GM18505 (cell line): ENCODE results near the gene KIF3C.
"Not testable (repeated sequence)": the region's sequence is repeated elsewhere in the genome, so short reads cannot be mapped to it uniquely, and the experiment has no call there.

ENCODE experiments used
- ATAC-seq: cut with Tn5 transposase; IDR thresholded peaks from one replicate; pipeline ENCODE4 v1.9.1; 2021; ENCODE audit not compliant: unreplicated experiment
- POLR2A ChIP-seq: IDR thresholded peaks from 4 replicates; pipeline ENCODE4 v1.6.1; 2011; ENCODE audit warnings: borderline replicate concordance; ENCODE audit not compliant: insufficient read depth, insufficient read length; ENCODE audit errors: extremely low read depth

KIF3C gene

GRCh38 chr2:25966531-25967270, 15.6 kb downstream of the KIF3C start:
- TF ChIP-seq POLR2A: no peak
- ATAC-seq: no peak

- ATAC-seq: no peak
- TF ChIP-seq POLR2A: no peak
These were observed 17.4 kb downstream of the KIF3C start for GRCh38 chr2:25964891-25965290.

- TF ChIP-seq POLR2A: no peak
- no peak for ATAC-seq
These were observed 21.4 kb downstream of the KIF3C start for GRCh38 chr2:25960920-25961319.

GRCh38 chr2:25960396-25960795, 21.9 kb downstream of the KIF3C start:
- no peak for TF ChIP-seq POLR2A
- ATAC-seq: no peak

- ATAC-seq: not testable (repeated sequence)
These were observed 23.7 kb downstream of the KIF3C start for GRCh38 chr2:25958611-25959010.

GRCh38 chr2:25957743-25958142, 24.6 kb downstream of the KIF3C start:
- no peak for TF ChIP-seq POLR2A
- no peak for ATAC-seq

- TF ChIP-seq POLR2A: no peak
- ATAC-seq: no peak
These were observed 26.3 kb downstream of the KIF3C start for GRCh38 chr2:25955869-25956535.

- no peak for ATAC-seq
- no peak for TF ChIP-seq POLR2A
These were observed 27.3 kb downstream of the KIF3C start for GRCh38 chr2:25955036-25955435.

GRCh38 chr2:25954199-25954752, 28.0 kb downstream of the KIF3C start:
- TF ChIP-seq POLR2A: no peak
- no peak for ATAC-seq

- ATAC-seq: no peak
These were observed 31.2 kb downstream of the KIF3C start for GRCh38 chr2:25951071-25951547.

GRCh38 chr2:25948437-25948836, 33.9 kb downstream of the KIF3C start:
- no peak for TF ChIP-seq POLR2A
- no peak for ATAC-seq

More at GRCh38 chr2:25951071-25951547, 31.2 kb downstream of the KIF3C start:
- TF ChIP-seq POLR2A: no peak

- TF ChIP-seq POLR2A: no peak
- ATAC-seq: no peak
These were observed 41.3 kb downstream of the KIF3C start for GRCh38 chr2:25941042-25941441.

- TF ChIP-seq POLR2A: no peak
- ATAC-seq: no peak
These were observed 43.0 kb downstream of the KIF3C start for GRCh38 chr2:25939257-25939668.

- no peak for TF ChIP-seq POLR2A
- ATAC-seq: no peak
These were observed 44.0 kb downstream of the KIF3C start for GRCh38 chr2:25938345-25938744.
